KOPT-K1 (cell line): ENCODE measurements around the gene TMEM229B.
A peak's percentile ranks its signal among the peaks of the same experiment; 100 is the strongest.

ENCODE experiments used
- H3K27ac ChIP-seq: fragments of 200-600 bp; sonication (generic); 2 replicates; pipeline ENCODE4 v1.5.1; 2016; ENCODE audit warnings: antibody characterized with exemption, mild to moderate bottlenecking, low read depth, low read length; ENCODE audit not compliant: poor library complexity, severe bottlenecking
- H3K36me3 ChIP-seq: fragments of 200-600 bp; sonication (generic); 2 replicates; pipeline ENCODE4 v1.5.1; 2017; ENCODE audit warnings: antibody characterized with exemption, mild to moderate bottlenecking, low read length, moderate library complexity; ENCODE audit not compliant: insufficient read depth
- H3K9me3 ChIP-seq: fragments of 200-600 bp; sonication (generic); 2 replicates; pipeline ENCODE4 v1.5.1; 2017; ENCODE audit warnings: antibody characterized with exemption, low read length, mild to moderate bottlenecking; ENCODE audit not compliant: insufficient read depth, poor library complexity, severe bottlenecking

TMEM229B gene

GRCh38 chr14:67487937-67488893 is at the start of gene TMEM229B:
Gene TMEM229B (minus strand): TSS chr14:67488721. CDS start chr14:67473923, 14,798 bp downstream.
- Histone ChIP-seq H3K9me3 (peaks cover 11% of the 10 kb centered on the region), H3K27ac (peak within 1 kb of the TSS; percentile 87), H3K36me3 (peaks cover 10% of the 10 kb centered on the region)

- H3K27ac ChIP-seq: no peak overlapping the region
- no peaks in the 10 kb centered on the region for H3K36me3 ChIP-seq
- H3K9me3 ChIP-seq: no peaks in the 10 kb centered on the region
Measured at GRCh38 chr14:67537736-67538135, 49.2 kb upstream of the TMEM229B start.

GRCh38 chr14:67536087-67536486 is 47.6 kb upstream of the TMEM229B start:
- no peaks in the 10 kb centered on the region for H3K9me3 ChIP-seq
- H3K27ac ChIP-seq: no peak overlapping the region
- no peaks in the 10 kb centered on the region for H3K36me3 ChIP-seq

GRCh38 chr14:67533754-67534085 is 45.2 kb upstream of the TMEM229B start:
- no peak overlapping the region for H3K27ac ChIP-seq

GRCh38 chr14:67532998-67533753 is 44.7 kb upstream of the TMEM229B start, which contains the start of gene PLEKHH1:
Gene PLEKHH1 (plus strand): TSS chr14:67533290. CDS start chr14:67541868, 8,578 bp downstream.
- Histone ChIP-seq H3K9me3 (no peaks in the 10 kb centered on the region), H3K27ac (no peak within 1 kb of the TSS), H3K36me3 (no peaks in the 10 kb centered on the region)

More at GRCh38 chr14:67533754-67534085, 45.2 kb upstream of the TMEM229B start:
- Histone ChIP-seq H3K36me3 (no peaks in the 10 kb centered on the region), H3K9me3 (no peaks in the 10 kb centered on the region)

- no peaks in the 10 kb centered on the region for H3K36me3 ChIP-seq
- H3K27ac ChIP-seq: no peak overlapping the region
- H3K9me3 ChIP-seq: no peaks in the 10 kb centered on the region
Measured at GRCh38 chr14:67532606-67532997, 44.1 kb upstream of the TMEM229B start.

- Histone ChIP-seq H3K36me3 (no peaks in the 10 kb centered on the region), H3K9me3 (no peaks in the 10 kb centered on the region), H3K27ac (no peak overlapping the region)
Measured at GRCh38 chr14:67529947-67530935, 41.7 kb upstream of the TMEM229B start.

GRCh38 chr14:67528276-67528675 is 39.8 kb upstream of the TMEM229B start:
- no peaks in the 10 kb centered on the region for H3K36me3 ChIP-seq

GRCh38 chr14:67527756-67528155 is 39.2 kb upstream of the TMEM229B start:
- Histone ChIP-seq H3K27ac (no peak overlapping the region), H3K9me3 (no peaks in the 10 kb centered on the region), H3K36me3 (no peaks in the 10 kb centered on the region)

More at GRCh38 chr14:67528276-67528675, 39.8 kb upstream of the TMEM229B start:
- H3K27ac ChIP-seq: no peak overlapping the region
- no peaks in the 10 kb centered on the region for H3K9me3 ChIP-seq

GRCh38 chr14:67526676-67527459 is 38.3 kb upstream of the TMEM229B start:
- Histone ChIP-seq H3K27ac (no peak overlapping the region), H3K36me3 (no peaks in the 10 kb centered on the region), H3K9me3 (no peaks in the 10 kb centered on the region)

GRCh38 chr14:67526181-67526580 is 37.7 kb upstream of the TMEM229B start:
- no peak overlapping the region for H3K27ac ChIP-seq
- no peaks in the 10 kb centered on the region for H3K9me3 ChIP-seq
- H3K36me3 ChIP-seq: no peaks in the 10 kb centered on the region

GRCh38 chr14:67525389-67525788 is 36.9 kb upstream of the TMEM229B start:
- Histone ChIP-seq H3K36me3 (no peaks in the 10 kb centered on the region), H3K9me3 (no peaks in the 10 kb centered on the region), H3K27ac (no peak overlapping the region)

- Histone ChIP-seq H3K36me3 (no peaks in the 10 kb centered on the region), H3K27ac (no peak overlapping the region), H3K9me3 (no peaks in the 10 kb centered on the region)
Measured at GRCh38 chr14:67524634-67524963, 36.1 kb upstream of the TMEM229B start.
